GM23248 (cell line): ENCODE results near the gene GPR39.

Source experiments
- EZH2 ChIP-seq: fragments of 200-600 bp; sonication (generic); IDR thresholded peaks from 2 replicates; pipeline ENCODE4 v1.6.1; 2018; ENCODE audit warnings: antibody characterized with exemption, mild to moderate bottlenecking; ENCODE audit not compliant: insufficient read depth, poor library complexity, severe bottlenecking
- EZH2phosphoT487 ChIP-seq: fragments of 200-600 bp; sonication (generic); IDR thresholded peaks from 2 replicates; pipeline ENCODE4 v1.6.1; 2018; ENCODE audit warnings: antibody characterized with exemption, moderate library complexity, mild to moderate bottlenecking, low read depth; ENCODE audit not compliant: insufficient read depth

- TF ChIP-seq EZH2 (no peak), EZH2phosphoT487 (no peak)
Observed at GRCh38 chr2:132659331-132659730, 242.7 kb downstream of the GPR39 start.
